GM10847 (cell line): ENCODE data around the gene POLH.

ENCODE experiments used
- POLR2A ChIP-seq: IDR thresholded peaks from 2 replicates; pipeline ENCODE4 v1.6.1; 2011; ENCODE audit not compliant: insufficient read length; ENCODE audit errors: extremely low read depth

POLH gene

DNA sequence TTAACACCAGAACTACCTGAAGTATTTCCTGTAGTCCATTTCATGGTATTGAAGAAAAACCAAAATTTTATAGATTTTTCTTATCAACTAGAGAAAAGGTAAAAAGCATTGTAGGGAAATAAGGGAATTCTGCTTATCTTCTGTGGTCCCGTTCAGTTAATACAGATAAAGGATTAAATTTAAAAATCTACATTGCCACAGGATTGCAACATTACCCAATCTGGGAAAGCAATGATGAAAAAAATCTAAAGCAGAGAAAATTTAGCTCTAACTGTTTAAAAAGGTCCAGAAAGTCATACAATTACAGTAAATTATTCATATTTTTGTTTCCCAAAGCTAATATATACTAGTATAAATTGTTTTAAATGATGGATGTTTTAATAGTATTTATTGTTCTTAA is 18.0 kb downstream of the POLH start:
- TF ChIP-seq POLR2A, result no peak

- TF ChIP-seq POLR2A, result no peak
Observed at GRCh38 chr6:43600595-43600994, 24.6 kb downstream of the POLH start.

DNA sequence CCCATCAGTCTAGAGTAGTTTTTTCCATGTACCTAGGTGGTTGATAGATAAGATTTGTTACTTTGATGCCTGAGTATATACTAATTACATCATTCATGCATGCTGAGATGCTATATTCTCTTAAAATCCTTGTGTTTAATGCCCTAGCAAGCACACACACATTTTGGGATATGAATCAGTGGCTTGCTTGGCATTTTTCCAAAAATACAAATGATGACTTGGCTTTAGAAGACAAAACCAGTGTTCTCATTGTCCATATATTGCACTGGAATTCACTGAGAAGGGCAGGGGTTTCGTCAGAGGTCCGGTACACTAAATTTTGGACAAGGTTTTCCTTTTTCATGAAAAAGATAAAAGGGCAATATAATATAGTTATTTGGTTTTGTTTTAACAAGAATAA is 28.2 kb downstream of the POLH start:
- TF ChIP-seq POLR2A, result no peak

DNA sequence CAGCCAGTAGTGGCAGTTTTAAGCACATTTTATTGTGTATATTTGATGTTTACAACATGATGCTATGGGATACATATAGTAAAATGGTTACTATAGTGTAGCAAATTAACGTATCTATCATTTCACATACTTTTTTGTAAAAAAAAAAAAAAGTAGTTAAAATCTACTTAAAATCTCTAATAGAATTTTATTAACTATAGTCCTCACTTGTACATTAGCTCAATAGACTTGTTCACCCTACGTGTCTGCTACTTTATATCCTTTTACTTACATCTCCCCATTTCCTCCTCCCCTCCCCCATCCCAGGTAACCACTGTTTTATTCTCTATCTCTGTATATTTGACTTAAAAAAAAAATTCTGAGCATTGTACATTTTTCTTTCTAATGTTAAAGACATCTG is 30.0 kb downstream of the POLH start:
- TF ChIP-seq POLR2A, result no peak

DNA sequence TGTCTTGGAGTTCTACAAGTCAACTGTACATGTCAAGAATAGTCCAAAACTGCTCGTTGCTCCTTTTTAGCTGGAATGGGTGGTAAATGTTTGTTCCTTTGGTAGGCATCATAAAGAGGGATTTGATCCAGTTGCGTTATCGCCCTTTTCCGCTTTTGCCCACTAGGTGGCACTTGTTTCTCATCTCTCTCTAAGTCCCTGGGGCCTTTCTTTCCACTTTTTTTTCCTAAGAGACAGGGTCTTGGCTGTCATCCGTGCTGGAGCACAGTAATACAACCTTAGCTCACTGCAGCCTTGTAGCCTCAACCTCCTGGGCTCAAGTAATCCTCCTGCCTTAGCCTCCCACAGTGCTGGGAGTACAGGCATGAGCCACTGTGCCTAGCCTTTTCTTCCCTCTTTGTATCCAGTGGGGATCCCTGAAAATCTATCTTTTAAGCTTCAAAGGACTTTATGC is 32.4 kb downstream of the POLH start:
- TF ChIP-seq POLR2A, result no peak

DNA sequence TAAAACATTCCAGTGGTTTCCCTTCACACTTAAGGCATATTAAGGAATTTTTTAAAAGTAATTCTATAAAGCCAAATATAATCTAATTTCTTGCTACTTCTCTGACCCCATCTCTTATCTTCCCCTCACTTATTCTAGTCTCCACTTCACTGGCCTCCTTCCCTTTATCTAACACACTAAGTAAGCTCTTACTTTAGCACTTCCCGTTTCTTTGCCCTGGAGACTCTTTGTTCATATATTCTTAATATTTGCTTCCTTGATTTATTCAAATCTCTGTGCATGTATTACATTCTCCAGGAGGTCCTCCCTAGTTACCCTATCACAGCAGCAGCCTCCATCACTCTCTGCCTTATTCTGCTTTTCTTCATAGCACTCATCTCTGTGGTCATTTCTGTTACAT is 32.8 kb downstream of the POLH start:
- no peak for TF ChIP-seq POLR2A

DNA sequence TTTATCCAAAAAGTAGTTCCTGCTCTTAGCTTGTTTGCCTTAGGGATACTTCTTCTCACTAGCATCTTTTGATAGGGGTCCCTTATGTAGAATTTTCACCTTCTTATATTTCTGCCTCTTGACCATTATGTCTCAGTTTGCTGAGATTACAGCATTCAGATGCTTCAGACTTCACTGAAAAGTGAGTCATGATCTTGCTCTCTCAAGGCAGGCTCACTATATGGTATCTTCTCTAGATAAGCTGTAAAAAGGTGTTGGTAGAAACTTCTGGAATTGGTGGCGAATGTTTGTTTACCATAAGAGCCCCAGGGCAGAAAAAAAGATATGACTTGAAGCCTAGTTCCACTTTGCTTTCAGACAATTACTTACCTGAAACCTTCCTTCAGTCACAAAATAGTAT is 33.4 kb downstream of the POLH start:
- no peak for TF ChIP-seq POLR2A

- TF ChIP-seq POLR2A, result no peak
Observed at GRCh38 chr6:43610431-43610830, 34.4 kb downstream of the POLH start.

DNA sequence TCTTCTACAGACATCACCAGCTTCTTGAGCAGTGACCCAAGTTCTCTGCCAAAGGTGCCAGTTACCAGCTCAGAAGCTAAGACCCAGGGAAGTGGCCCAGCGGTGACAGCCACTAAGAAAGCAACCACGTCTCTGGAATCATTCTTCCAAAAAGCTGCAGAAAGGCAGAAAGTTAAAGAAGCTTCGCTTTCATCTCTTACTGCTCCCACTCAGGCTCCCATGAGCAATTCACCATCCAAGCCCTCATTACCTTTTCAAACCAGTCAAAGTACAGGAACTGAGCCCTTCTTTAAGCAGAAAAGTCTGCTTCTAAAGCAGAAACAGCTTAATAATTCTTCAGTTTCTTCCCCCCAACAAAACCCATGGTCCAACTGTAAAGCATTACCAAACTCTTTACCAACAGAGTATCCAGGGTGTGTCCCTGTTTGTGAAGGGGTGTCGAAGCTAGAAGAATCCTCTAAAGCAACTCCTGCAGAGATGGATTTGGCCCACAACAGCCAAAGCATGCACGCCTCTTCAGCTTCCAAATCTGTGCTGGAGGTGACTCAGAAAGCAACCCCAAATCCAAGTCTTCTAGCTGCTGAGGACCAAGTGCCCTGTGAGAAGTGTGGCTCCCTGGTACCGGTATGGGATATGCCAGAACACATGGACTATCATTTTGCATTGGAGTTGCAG is 37.9 kb downstream of the POLH start:
- TF ChIP-seq POLR2A, result no peak

- no peak for TF ChIP-seq POLR2A
Observed at GRCh38 chr6:43614396-43614730, 38.4 kb downstream of the POLH start.

GRCh38 chr6:43616725-43617472 is 40.9 kb downstream of the POLH start:
- TF ChIP-seq POLR2A, result no peak

GRCh38 chr6:43621078-43621835 is 45.3 kb downstream of the POLH start:
- no peak for TF ChIP-seq POLR2A

GRCh38 chr6:43621836-43622180 is 45.8 kb downstream of the POLH start:
- no peak for TF ChIP-seq POLR2A

GRCh38 chr6:43622541-43622940 is 46.6 kb downstream of the POLH start:
- TF ChIP-seq POLR2A, result no peak

GRCh38 chr6:43623880-43624785 is 48.1 kb downstream of the POLH start:
- no peak for TF ChIP-seq POLR2A
